GM21381 (cell line): ENCODE data around the gene TIA1.
"Not testable (repeated sequence)": the region's sequence is repeated elsewhere in the genome, so short reads cannot be mapped to it uniquely, and the experiment has no call there.

ENCODE experiments used
- ATAC-seq: cut with Tn5 transposase; IDR thresholded peaks from one replicate; pipeline ENCODE4 v1.9.1; 2021; ENCODE audit warnings: mild to moderate bottlenecking, moderate library complexity; ENCODE audit not compliant: unreplicated experiment

Gene TIA1, protein sequence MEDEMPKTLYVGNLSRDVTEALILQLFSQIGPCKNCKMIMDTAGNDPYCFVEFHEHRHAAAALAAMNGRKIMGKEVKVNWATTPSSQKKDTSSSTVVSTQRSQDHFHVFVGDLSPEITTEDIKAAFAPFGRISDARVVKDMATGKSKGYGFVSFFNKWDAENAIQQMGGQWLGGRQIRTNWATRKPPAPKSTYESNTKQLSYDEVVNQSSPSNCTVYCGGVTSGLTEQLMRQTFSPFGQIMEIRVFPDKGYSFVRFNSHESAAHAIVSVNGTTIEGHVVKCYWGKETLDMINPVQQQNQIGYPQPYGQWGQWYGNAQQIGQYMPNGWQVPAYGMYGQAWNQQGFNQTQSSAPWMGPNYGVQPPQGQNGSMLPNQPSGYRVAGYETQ

DNA sequence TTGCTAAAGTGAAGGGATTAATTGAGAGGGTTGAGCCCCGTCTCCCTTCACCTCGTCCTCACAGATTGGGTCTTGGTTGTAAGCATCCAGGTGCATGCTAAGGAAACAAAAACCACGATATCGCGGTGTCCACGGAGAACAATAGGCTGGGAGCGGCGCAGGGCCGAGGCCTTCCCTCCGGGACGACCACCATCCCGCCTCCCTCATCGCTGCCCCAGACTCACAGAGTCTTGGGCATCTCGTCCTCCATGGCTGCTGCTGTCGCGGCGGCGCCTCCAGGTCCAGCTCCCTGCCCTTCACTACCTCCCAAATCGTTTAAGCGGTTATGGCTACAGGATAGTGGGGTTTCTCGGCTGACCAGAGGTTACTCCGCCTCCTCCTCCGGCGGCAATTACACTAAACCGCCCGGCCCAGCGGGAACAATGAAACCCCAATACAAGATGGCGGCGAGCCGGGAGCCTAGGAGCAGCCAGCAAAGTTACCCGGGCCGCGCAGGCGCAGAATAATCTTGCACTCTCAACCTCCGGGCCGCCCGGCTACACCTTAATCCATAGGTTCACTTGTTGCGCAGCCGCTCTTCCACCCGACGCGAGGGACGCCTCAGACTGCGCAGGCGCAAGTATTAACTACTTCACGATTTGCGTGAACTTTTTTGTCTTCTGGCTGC lies at the start of gene TIA1:
TIA1 (minus strand) TSS at position 448 of the 667 bp plus-strand sequence; CDS start at position 250, 198 bp downstream.
- peak; percentile 95 for ATAC-seq

DNA sequence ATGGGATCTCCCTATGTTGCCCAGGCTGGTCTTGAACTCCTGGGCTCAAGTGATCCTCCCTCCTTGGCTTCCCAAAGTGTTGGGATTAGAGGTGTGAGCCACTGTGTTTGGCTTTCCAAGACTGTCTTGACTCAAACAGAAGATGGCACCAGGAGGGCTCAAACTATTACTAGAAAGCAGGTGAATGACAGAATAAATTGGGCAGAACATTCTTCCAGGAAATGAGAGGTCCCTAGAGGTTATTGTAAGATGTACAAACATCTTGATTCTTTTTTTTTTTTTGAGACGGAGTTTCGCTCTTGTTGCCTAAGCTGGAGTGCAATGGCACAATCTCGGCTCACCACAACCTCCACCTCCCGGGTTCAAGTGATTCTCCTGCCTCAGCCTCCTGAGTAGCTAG lies 49.4 kb upstream of the TIA1 start:
- ATAC-seq: not testable (repeated sequence)

DNA sequence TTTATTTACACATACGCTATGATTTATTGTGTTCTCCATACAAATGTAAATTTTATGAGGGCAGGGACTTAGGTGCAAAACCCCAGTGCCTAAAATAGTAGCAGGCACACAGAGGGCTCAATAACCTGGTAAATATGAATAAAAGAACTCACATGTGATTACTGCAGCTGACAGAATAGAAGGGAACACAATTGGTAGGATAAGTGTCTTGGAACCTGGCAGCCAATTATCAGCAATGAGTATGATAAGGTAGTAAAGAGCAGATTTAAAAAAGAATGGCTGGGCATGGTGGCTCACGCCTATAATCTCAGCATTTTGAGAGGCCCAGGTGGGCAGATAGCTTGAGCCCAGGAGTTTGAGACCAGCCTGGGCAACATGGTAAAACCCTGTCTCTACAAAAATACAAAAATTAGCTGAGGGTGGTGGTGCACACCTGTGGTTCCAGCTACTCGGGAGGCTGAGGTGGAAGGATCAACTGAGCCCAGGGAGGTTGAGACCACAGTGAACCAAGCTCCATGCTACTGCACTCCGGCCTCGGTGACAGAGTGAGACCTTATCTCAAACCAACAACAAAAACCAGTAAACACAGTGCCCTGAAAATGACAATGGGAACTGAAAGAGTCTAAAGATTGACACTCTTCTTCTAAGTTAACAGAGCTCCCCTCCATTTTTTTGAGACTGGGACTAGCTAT lies 35.2 kb upstream of the TIA1 start:
- no peak for ATAC-seq

DNA sequence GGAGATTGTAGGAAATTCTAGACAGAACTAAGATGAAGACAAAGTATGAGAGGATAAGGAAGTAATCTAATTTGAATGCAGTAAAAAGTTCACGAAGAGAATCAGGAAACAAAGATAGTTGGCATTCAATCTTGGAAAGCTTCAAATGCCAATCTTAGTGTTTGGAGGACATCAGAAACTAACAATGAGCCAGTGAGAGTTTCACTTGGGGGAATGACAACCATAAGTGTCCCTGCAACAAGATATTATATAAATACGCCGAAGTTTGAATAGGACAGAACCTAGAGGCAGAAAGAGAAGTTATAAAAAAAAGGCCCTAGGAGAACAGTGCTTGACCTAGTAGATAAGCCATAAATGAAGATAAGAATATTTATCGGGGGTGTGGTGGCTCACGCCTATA lies 34.0 kb upstream of the TIA1 start:
- no peak for ATAC-seq

- ATAC-seq: no peak
Measured at GRCh38 chr2:70280242-70280798, 31.9 kb upstream of the TIA1 start.

DNA sequence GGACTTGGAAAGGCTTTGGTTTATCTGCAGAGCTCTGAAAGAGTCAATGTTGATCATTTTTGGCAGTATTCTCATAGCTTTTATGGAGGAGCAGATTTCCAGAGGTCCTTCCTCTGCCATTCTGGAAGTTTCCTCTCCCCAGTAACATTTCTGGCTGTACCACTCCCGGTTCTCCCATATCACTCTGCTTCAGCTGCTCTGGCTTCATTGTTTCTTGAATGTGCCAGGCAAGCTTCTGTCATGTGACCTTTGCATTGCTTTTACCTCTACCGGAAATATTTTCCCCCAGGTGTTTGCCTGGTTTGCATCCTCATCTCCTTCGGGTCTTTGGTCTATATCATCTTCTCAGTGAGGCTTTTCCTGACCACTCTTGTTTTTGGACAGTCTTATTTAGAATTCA lies 21.9 kb upstream of the TIA1 start:
- no peak for ATAC-seq

DNA sequence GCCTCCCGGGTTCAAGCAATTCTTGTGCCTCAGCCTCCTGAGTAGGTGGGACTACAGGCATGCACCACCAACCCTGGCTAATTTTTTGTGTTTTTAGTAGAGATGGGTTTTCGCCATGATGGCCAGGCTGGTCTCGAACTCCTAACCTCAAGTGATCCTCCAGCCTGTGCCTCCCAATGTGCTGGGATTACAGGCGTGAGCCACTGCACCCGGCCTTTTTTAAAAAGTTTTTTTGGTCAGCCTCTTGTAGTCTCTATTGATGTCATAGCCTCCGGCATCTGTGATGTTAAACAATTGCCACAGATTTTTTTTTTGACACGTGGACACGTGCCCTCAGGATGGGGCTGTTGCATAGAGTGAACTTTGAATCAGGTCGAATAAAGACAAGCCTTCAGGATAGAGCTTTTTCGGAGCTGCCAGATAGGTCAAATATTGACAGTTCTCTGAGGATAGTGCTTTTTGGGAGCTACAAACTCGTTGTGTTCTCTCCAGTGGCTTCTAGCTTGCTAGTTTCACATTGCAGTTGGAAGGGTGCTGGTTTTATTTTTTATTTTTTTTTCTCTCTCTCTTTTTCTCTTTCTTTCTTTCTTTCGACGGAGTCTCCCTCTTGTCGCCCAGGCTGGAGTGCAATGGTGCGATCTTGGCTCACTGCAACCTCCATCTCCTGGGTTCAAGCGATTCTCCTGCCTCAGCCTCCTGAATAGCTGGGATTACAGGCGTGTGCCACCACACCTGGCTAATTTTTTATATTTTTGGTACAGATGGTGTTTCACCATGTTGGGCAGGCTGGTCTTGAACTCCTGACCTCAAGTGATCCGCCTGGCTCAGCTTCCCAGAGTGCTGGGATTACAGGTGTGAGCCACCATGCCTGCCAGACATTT lies 21.2 kb upstream of the TIA1 start:
- ATAC-seq: not testable (repeated sequence)

DNA sequence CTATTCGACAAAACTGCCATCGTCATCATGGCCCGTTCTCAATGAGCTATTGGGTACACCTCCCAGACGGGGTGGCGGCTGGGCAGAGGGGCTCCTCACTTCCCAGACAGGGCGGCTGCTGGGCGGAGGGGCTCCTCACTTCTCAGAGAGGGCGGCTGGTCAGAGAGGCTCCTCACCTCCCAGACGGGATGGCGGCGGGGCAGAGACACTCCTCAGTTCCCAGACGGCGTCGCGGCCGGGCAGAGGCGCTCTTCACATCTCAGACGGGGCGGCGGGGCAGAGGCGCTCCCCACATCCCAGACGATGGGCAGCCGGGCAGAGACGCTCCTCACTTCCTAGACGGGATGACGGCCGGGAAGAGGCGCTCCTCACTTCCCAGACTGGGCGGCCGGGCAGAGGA lies 18.5 kb upstream of the TIA1 start:
- not testable (repeated sequence) for ATAC-seq

DNA sequence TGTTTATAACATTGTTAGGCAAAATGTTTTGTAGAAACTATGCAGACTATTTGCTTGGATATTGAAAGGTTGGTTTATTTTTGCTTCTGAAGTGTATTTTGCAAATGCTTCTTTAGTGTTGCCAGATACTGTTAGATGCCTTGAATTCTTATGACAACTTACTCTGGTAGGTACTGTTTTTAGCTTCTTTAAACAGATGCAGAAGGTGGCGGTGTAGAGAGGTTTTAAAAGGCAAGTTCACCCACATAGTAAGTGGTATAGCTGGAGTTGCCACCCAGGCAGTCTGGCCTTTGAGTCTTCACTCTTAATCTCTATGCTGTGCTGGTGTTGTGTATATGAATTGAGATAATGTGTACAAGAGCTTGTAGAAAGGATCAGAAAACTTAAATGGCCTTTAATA lies 13.1 kb upstream of the TIA1 start:
- no peak for ATAC-seq

DNA sequence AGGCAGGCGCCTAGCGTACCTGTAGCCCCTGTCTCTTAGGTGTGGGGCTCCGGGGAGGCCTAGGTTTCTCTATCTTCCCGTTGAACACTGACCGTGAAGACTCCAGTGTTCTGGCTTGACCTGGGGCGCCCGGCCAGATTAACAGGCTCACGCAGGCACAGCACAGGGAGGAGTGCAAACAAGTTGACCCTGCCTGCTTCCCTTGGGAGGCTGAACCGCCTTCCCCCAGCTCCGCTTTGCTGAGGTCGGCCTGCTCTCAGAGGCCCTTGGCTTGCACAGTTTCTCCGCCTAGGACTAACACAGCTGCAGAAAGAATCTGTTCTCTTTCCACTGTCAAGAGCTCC lies 10.1 kb upstream of the TIA1 start:
- peak; percentile 9 for ATAC-seq

DNA sequence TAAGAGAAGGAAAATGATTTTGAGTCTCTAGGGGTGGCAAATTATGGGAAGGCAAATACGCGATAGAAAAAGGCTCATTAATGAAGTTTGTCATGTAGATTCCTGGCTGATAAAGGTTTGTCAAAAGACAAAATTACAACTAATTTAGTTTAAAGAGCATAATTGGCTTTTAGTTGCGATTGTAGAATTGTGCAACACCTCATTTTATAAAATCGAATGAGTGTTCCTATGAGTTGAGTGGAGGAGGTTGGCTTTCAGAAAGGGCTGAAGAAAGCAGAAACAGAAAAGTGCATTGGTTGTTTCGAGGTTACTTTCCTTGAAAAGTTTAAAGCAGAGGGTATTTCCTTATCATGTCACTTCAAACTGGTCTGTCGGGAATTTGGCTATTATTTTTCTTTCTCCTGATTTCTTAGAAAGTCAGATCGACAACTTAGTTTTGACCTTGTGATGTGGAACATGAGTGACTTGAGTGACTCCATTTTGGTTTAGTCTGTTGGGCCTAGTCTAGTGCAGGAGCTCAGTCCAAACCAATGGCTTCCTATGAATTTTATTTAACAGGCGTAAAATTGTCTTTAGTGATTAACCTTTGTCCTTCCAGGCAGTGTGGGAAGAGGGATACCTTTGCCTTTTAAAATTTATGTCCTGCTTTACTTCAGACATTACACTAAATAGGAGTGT lies 7.3 kb upstream of the TIA1 start:
- no peak for ATAC-seq

GRCh38 chr2:70250434-70250833 lies 2.0 kb upstream of the TIA1 start:
- no peak for ATAC-seq

- no peak for ATAC-seq
Measured at GRCh38 chr2:70247364-70248180, 856 bp downstream of the TIA1 start.

- no peak for ATAC-seq
Measured at GRCh38 chr2:70243806-70244584, 4.4 kb downstream of the TIA1 start.

DNA sequence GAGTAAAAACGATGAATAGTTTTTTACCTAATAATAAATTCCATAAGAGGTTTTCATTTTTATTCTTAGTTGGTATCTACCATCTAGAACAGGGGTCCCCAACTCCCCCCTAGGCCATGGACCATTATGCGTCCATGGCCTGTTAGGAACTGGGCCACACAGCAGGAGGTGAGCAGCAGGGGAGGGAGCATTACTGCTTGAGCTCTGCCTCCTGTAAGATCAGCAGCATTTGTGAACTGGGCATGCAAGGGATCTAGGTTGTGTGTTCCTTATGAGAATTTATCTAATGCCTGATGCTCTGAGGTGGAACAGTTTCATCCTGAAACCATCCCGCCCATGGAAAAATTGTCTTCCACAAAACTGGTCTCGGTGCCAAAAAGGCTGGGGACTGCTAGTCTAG lies 5.9 kb downstream of the TIA1 start:
- ATAC-seq: no peak

- ATAC-seq: no peak
Measured at GRCh38 chr2:70241340-70241739, 7.1 kb downstream of the TIA1 start.

DNA sequence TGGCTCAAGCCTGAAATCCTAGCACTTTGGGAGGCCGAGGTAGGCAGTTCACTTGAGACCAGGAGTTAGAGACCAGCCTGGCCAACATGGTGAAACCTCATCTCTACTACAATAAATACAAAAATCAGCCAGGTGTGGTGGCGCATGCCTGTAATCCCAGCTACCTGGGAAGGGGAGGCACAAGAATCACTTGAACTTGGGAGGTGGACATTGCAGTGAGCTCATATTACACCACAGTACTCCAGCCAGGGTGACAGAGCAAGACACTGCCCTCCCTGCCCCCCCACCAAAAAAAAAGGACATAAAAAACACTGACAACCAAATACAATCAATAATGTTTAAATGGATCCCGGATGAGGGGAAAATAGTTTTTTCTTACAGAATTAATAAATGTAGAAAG lies 7.8 kb downstream of the TIA1 start:
- ATAC-seq: no peak

DNA sequence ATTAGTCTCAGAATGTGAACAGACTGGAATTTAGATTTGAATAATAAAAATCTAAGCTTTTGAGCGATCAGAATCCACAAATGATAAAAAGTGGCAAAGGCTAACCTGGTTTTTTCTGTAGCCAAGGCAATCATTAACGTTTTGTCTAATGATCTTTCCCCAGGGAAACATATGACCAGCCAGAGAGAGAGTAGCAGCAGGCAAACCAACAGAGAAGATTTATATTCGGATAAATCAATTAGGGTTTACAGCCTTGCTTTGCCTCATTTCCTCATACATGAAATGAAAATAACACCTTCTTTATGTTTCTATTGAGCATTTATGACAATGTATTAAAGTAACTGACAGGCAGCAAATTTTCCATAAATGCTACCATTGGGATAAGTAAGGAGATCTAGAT lies 14.5 kb downstream of the TIA1 start:
- ATAC-seq: no peak

DNA sequence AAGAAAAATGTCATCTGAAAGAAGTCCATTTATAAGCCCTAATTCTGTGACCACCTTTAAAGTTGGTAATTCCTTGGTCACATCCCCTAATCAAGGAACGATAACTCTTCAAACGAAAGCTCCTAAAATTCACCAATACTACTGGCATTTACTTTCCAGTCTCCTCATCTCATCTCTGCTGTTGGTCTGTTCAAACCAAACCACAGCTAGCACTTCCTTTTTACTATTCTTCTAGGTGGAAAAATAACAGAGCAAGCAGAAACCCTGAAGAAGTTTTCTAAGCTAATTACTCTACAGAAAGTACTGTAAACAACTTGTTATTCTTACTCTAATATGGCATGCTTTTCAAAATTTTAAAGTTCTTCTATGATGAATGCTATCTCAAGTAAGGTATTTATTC lies 21.6 kb downstream of the TIA1 start:
- ATAC-seq: no peak
